ENCODE measurements around the gene HIC1. TPM values are rescaled to one million over a fixed set of nuclear protein-coding genes. Genes with fewer than 3 reads are reported as not detected.

HIC1 gene
- total RNA-seq, 1 experiment from 2014 or later = 1.4 TPM

DNA sequence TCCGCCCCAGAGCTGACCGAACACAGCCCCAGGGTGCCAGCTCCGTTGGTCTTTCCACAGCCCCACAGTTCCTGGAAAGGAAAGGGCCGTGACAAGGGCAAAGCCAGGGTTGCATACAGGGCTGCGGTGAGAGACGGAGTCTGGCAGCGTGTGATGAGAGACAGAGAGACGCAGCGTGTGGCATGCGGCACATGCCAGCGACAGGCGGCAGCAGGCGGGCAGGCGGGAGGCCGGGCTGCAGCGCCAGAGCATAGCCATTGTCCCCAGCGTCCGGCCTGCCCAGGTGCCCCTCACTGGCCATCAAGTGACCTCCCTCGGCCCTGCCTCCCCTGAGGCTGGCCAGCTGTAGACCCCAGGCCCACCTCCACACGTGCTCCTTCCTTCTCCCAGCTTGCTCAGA is 38.4 kb upstream of the HIC1 start:
- no TSS peak for BruUV-seq (replicated peaks)
- ChIA-PET POLR2A (no interaction called here), CTCF (no interaction called here)
- no peaks in the 10 kb centered on the region for H3K4me1 ChIP-seq (ENCODE audit: control insufficient read depth, insufficient read depth, low read length)
- no peak for DNase-seq (ENCODE audit: low read depth, low spot score)
- in situ Hi-C loops (cut with HindIII; ENCODE audit: low pct_unique_long_range_greater_than_20kb, low sequenced_read_pairs) = no loop called here
- no peaks in the 10 kb centered on the region for H3K27me3 ChIP-seq (ENCODE audit: control insufficient read depth, insufficient read depth, low read length)
- H3K36me3 ChIP-seq (ENCODE audit: control insufficient read depth, insufficient read depth, low read length) = no peaks in the 10 kb centered on the region
- H3K27ac ChIP-seq (ENCODE audit: low read length) = no peak overlapping the region
- no peak overlapping the region for H3K4me3 ChIP-seq (ENCODE audit: low read depth in 2 of 2, low read length in 2 of 2)
- no peaks in the 10 kb centered on the region for H3K9me3 ChIP-seq (ENCODE audit: control insufficient read depth, insufficient read depth, low read depth, low read length)
- intact Hi-C loops (cut with micrococcal nuclease; ENCODE audit: unreplicated experiment) = no loop called here
- no peak for TF ChIP-seq CTCF (IDR thresholded peaks at IDR 0.05)
- no peak for TF ChIP-seq SIN3A (IDR thresholded peaks at IDR 0.05; ENCODE audit: borderline replicate concordance, insufficient read depth, low read depth, low read length)
- TF ChIP-seq TCF7L2 (IDR thresholded peaks at IDR 0.05; ENCODE audit: low read depth, low read length) = no peak
- TF ChIP-seq POLR2AphosphoS5 (IDR thresholded peaks at IDR 0.05; ENCODE audit: low read depth, low read length) = no peak
- TF ChIP-seq, protein P1, sequence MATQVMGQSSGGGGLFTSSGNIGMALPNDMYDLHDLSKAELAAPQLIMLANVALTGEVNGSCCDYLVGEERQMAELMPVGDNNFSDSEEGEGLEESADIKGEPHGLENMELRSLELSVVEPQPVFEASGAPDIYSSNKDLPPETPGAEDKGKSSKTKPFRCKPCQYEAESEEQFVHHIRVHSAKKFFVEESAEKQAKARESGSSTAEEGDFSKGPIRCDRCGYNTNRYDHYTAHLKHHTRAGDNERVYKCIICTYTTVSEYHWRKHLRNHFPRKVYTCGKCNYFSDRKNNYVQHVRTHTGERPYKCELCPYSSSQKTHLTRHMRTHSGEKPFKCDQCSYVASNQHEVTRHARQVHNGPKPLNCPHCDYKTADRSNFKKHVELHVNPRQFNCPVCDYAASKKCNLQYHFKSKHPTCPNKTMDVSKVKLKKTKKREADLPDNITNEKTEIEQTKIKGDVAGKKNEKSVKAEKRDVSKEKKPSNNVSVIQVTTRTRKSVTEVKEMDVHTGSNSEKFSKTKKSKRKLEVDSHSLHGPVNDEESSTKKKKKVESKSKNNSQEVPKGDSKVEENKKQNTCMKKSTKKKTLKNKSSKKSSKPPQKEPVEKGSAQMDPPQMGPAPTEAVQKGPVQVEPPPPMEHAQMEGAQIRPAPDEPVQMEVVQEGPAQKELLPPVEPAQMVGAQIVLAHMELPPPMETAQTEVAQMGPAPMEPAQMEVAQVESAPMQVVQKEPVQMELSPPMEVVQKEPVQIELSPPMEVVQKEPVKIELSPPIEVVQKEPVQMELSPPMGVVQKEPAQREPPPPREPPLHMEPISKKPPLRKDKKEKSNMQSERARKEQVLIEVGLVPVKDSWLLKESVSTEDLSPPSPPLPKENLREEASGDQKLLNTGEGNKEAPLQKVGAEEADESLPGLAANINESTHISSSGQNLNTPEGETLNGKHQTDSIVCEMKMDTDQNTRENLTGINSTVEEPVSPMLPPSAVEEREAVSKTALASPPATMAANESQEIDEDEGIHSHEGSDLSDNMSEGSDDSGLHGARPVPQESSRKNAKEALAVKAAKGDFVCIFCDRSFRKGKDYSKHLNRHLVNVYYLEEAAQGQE (IDR thresholded peaks at IDR 0.05; ENCODE audit: insufficient read depth in 1 of 2, low read depth in 2 of 2, low read length in 1 of 2) = no peak
- ATAC-seq = no peak

- H3K27me3 ChIP-seq (ENCODE audit: control insufficient read depth, insufficient read depth, low read length) = no peaks in the 10 kb centered on the region
- no TSS peak for BruUV-seq (replicated peaks)
- TF ChIP-seq POLR2AphosphoS5 (IDR thresholded peaks at IDR 0.05; ENCODE audit: low read depth, low read length) (no peak), TCF7L2 (IDR thresholded peaks at IDR 0.05; ENCODE audit: low read depth, low read length) (no peak), SIN3A (IDR thresholded peaks at IDR 0.05; ENCODE audit: borderline replicate concordance, insufficient read depth, low read depth, low read length) (no peak), CTCF (IDR thresholded peaks at IDR 0.05) (no peak)
- TF ChIP-seq, protein P1 (IDR thresholded peaks at IDR 0.05; ENCODE audit: insufficient read depth in 1 of 2, low read depth in 2 of 2, low read length in 1 of 2) = no peak
- in situ Hi-C loops (cut with HindIII; ENCODE audit: low pct_unique_long_range_greater_than_20kb, low sequenced_read_pairs) = no loop called here
- ChIA-PET CTCF (no interaction called here), POLR2A (no interaction called here)
- no peaks in the 10 kb centered on the region for H3K4me1 ChIP-seq (ENCODE audit: control insufficient read depth, insufficient read depth, low read length)
- DNase-seq (ENCODE audit: low read depth, low spot score) = no peak
- H3K27ac ChIP-seq (ENCODE audit: low read length) = no peak overlapping the region
- H3K9me3 ChIP-seq (ENCODE audit: control insufficient read depth, insufficient read depth, low read depth, low read length) = no peaks in the 10 kb centered on the region
- intact Hi-C loops (cut with micrococcal nuclease; ENCODE audit: unreplicated experiment) = no loop called here
- no peak overlapping the region for H3K4me3 ChIP-seq (ENCODE audit: low read depth in 2 of 2, low read length in 2 of 2)
- H3K36me3 ChIP-seq (ENCODE audit: control insufficient read depth, insufficient read depth, low read length) = no peaks in the 10 kb centered on the region
- ATAC-seq = no peak
Observed at GRCh38 chr17:2017274-2017941, 37.5 kb upstream of the HIC1 start.
